Hepatocyte (in vitro differentiated cells): ENCODE data around the gene PTPRT. TPM values are rescaled to one million over a fixed set of nuclear protein-coding genes. Genes with fewer than 3 reads are reported as not detected.

ENCODE experiments used
- DNase-seq: peaks from one replicate; pipeline ENCODE4 v3.0.0-alpha.2; 2016; ENCODE audit warnings: low spot score
- H2AFZ ChIP-seq: fragments of 200-600 bp; sonication (generic); 2 replicates; pipeline ENCODE4 v1.6.0; 2016; ENCODE audit warnings: antibody characterized with exemption, mild to moderate bottlenecking
- H3K27ac ChIP-seq: fragments of 200-600 bp; sonication (generic); 2 replicates; pipeline ENCODE4 v1.5.1; 2016; ENCODE audit warnings: mild to moderate bottlenecking
- H3K27me3 ChIP-seq: fragments of 200-600 bp; sonication (generic); 2 replicates; pipeline ENCODE4 v1.6.1; 2016
- H3K36me3 ChIP-seq: fragments of 200-600 bp; sonication (generic); replicated peaks from 2 replicates; pipeline ENCODE4 v1.5.1; 2016; ENCODE audit warnings: low read depth; ENCODE audit not compliant: insufficient read depth
- H3K4me1 ChIP-seq: fragments of 200-600 bp; sonication (generic); 2 replicates; pipeline ENCODE4 v1.5.1; 2016; ENCODE audit warnings: mild to moderate bottlenecking, moderate library complexity; ENCODE audit not compliant: insufficient read depth
- H3K4me2 ChIP-seq: fragments of 200-600 bp; sonication (generic); 2 replicates; pipeline ENCODE4 v1.6.0; 2016
- H3K4me3 ChIP-seq: fragments of 200-600 bp; sonication (generic); 2 replicates; pipeline ENCODE4 v1.5.1; 2016; ENCODE audit warnings: mild to moderate bottlenecking
- H3K79me2 ChIP-seq: fragments of 200-600 bp; sonication (generic); 2 replicates; pipeline ENCODE4 v1.6.0; 2017; ENCODE audit warnings: mild to moderate bottlenecking
- H3K9me2 ChIP-seq: fragments of 200-600 bp; sonication (generic); replicated peaks from 2 replicates; pipeline ENCODE4 v1.6.0; 2017; ENCODE audit warnings: mild to moderate bottlenecking; ENCODE audit not compliant: insufficient read depth
- H3K9me3 ChIP-seq: fragments of 200-600 bp; sonication (generic); 2 replicates; pipeline ENCODE4 v1.5.1; 2016; ENCODE audit warnings: low read depth, mild to moderate bottlenecking
- H4K20me1 ChIP-seq: fragments of 200-600 bp; sonication (generic); 2 replicates; pipeline ENCODE4 v1.6.0; 2016; ENCODE audit warnings: mild to moderate bottlenecking; ENCODE audit not compliant: insufficient read depth, poor library complexity, severe bottlenecking
- EZH2 ChIP-seq: fragments of 200-600 bp; sonication (generic); IDR thresholded peaks from 2 replicates; pipeline ENCODE4 v1.6.1; 2016; ENCODE audit warnings: antibody characterized with exemption, mild to moderate bottlenecking, borderline replicate concordance
- EZH2phosphoT487 ChIP-seq: fragments of 200-600 bp; sonication (generic); IDR thresholded peaks from one replicate; pipeline ENCODE4 v1.6.1; 2018; ENCODE audit warnings: antibody characterized with exemption, mild to moderate bottlenecking, low read depth, moderate library complexity; ENCODE audit not compliant: unreplicated experiment, severe bottlenecking
- WGBS: methylation state at CpG from one replicate; pipeline ENCODE4 v1.1.6; 2016; ENCODE audit warnings: low lambda C conversion rate; ENCODE audit errors: missing lambda C conversion rate; 5-methylcytosine and 5-hydroxymethylcytosine counted together
- polyA plus RNA-seq: library from polyadenylated mRNA; unstranded; fragments of >200 nt; fragmentation: Nextera tagmentation; extraction: Ambion mirVana; gene quantifications from 2 replicates; pipeline ENCODE4 v1.2.1, GENCODE V29; 2016
- total RNA-seq: library from RNA; depleted of rRNA; stranded (reverse); fragments of >200 nt; gene quantifications from 2 replicates; pipeline ENCODE4 v1.2.3, GENCODE V29; 2014
- TF ChIP-seq, protein P1 (sequence below): fragments of 200-600 bp; sonication (generic); IDR thresholded peaks from 2 replicates; pipeline ENCODE4 v1.5.1; 2016; ENCODE audit warnings: antibody characterized with exemption, mild to moderate bottlenecking; ENCODE audit not compliant: poor library complexity

PTPRT gene
- total and polyA plus RNA-seq, 2 experiments from 2014 or later = 0.47 to 0.83 TPM

GRCh38 chr20:42095221-42095620, 1094.5 kb downstream of the PTPRT start:
- TF ChIP-seq EZH2 (no peak), EZH2phosphoT487 (no peak)
- TF ChIP-seq, protein P1, sequence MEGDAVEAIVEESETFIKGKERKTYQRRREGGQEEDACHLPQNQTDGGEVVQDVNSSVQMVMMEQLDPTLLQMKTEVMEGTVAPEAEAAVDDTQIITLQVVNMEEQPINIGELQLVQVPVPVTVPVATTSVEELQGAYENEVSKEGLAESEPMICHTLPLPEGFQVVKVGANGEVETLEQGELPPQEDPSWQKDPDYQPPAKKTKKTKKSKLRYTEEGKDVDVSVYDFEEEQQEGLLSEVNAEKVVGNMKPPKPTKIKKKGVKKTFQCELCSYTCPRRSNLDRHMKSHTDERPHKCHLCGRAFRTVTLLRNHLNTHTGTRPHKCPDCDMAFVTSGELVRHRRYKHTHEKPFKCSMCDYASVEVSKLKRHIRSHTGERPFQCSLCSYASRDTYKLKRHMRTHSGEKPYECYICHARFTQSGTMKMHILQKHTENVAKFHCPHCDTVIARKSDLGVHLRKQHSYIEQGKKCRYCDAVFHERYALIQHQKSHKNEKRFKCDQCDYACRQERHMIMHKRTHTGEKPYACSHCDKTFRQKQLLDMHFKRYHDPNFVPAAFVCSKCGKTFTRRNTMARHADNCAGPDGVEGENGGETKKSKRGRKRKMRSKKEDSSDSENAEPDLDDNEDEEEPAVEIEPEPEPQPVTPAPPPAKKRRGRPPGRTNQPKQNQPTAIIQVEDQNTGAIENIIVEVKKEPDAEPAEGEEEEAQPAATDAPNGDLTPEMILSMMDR = no peak
- Histone ChIP-seq H3K79me2 (no peaks in the 10 kb centered on the region), H3K4me1 (no peaks in the 10 kb centered on the region), H3K4me3 (no peak overlapping the region), H3K9me3 (no peaks in the 10 kb centered on the region), H2AFZ (no peak overlapping the region), H3K27ac (no peak overlapping the region), H3K4me2 (no peak overlapping the region), H3K27me3 (no peaks in the 10 kb centered on the region), H3K36me3 (no peaks in the 10 kb centered on the region), H4K20me1 (no peaks in the 10 kb centered on the region), H3K9me2 (no peaks in the 10 kb centered on the region)
- DNase-seq = no peak
- 77% methylated on average over 2 of the region's 2 CpGs for WGBS

- Histone ChIP-seq H3K9me3 (no peaks in the 10 kb centered on the region), H3K4me3 (no peak overlapping the region), H3K36me3 (no peaks in the 10 kb centered on the region), H3K9me2 (no peaks in the 10 kb centered on the region), H3K27ac (no peak overlapping the region), H3K4me1 (no peaks in the 10 kb centered on the region), H3K27me3 (no peaks in the 10 kb centered on the region), H3K79me2 (no peaks in the 10 kb centered on the region), H3K4me2 (no peak overlapping the region), H4K20me1 (no peaks in the 10 kb centered on the region), H2AFZ (no peak overlapping the region)
- 88% methylated on average over 14 of the region's 14 CpGs for WGBS
- TF ChIP-seq EZH2phosphoT487 (no peak), EZH2 (no peak)
- DNase-seq = no peak
Measured at GRCh38 chr20:42093542-42094440, 1095.9 kb downstream of the PTPRT start.

DNA sequence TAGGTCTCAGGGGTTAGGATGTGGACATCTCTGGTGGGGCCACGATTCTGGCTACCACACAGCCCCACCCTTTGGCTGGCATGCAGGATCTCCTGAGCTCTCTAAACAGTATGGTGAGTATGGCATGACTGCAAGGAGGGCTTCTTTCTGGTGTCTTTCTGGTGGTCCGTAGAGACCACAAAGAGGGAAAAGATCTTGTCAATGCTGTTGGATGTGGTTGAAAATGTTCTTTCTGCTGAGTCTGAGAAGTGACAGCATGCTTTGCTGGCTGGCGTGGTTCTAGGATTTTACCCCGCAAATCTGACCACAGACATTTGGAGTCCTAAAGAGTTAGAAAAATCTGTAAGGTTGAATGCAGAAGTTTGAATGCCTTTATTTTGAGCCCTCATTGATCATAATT, 1096.7 kb downstream of the PTPRT start:
- Histone ChIP-seq H3K4me3 (no peak overlapping the region), H3K9me2 (no peaks in the 10 kb centered on the region), H3K79me2 (no peaks in the 10 kb centered on the region), H3K9me3 (no peaks in the 10 kb centered on the region), H3K27ac (no peak overlapping the region), H3K36me3 (no peaks in the 10 kb centered on the region), H2AFZ (no peak overlapping the region), H3K27me3 (no peaks in the 10 kb centered on the region), H4K20me1 (no peaks in the 10 kb centered on the region), H3K4me2 (no peak overlapping the region), H3K4me1 (no peaks in the 10 kb centered on the region)
- TF ChIP-seq, protein P1 = no peak
- TF ChIP-seq EZH2phosphoT487 (no peak), EZH2 (no peak)
- DNase-seq = no peak
- 84% methylated on average over 4 of the region's 4 CpGs for WGBS

DNA sequence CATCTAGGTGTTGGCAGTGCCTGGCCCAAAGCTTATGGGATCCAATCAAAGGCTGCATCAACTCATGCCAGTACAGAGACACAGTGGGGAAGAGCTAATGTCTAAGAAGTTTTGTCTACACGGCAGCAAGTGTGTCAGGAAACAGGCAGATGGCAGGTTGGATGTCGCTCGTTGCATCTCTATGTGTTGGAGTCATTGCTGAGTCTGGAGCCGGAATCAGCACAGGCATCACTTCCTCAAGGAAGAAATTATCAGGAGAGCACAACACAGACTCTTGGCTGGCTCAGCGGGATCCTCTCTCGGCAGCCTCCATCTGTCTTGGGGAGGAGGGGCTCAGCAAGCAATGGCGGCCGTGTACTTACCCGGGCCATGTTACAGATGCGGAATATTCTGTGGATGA, 1104.3 kb downstream of the PTPRT start:
- no peaks in the 10 kb centered on the region for H3K36me3 ChIP-seq
- H3K4me1 ChIP-seq = peaks cover 5% of the 10 kb centered on the region
- H3K9me2 ChIP-seq = no peaks in the 10 kb centered on the region
- no peak overlapping the region for H3K4me2 ChIP-seq
- no peaks in the 10 kb centered on the region for H3K9me3 ChIP-seq
- no peak overlapping the region for H3K27ac ChIP-seq
- no peak overlapping the region for H2AFZ ChIP-seq
- DNase-seq = no peak
- no peaks in the 10 kb centered on the region for H4K20me1 ChIP-seq
- whole genome bisulfite sequencing = 81% methylated on average over 10 of the region's 10 CpGs
- H3K4me3 ChIP-seq = no peak overlapping the region
- TF ChIP-seq EZH2phosphoT487 (no peak), EZH2 (no peak)
- TF ChIP-seq, protein P1 = no peak
- H3K27me3 ChIP-seq = no peaks in the 10 kb centered on the region
- H3K79me2 ChIP-seq = no peaks in the 10 kb centered on the region
